ENCODE data around the gene OXSR1.

GRCh38 chr3:38232701-38233100, 67.4 kb downstream of the OXSR1 start:
- TF ChIP-seq CTCF (IDR thresholded peaks at IDR 0.05; ENCODE audit: low read depth, low read length) (no peak), EZH2phosphoT487 (IDR thresholded peaks at IDR 0.05; ENCODE audit: low read depth) (no peak)
